HepG2 (cell line): ENCODE data around the gene RAD51. TPM values are rescaled to one million over a fixed set of nuclear protein-coding genes. Genes with fewer than 3 reads are reported as not detected.
A peak's percentile ranks its signal among the peaks of the same experiment; 100 is the strongest.

Experiments used
- GABPA ChIP-seq, 2 experiments: IDR thresholded peaks; 2 replicates each; pipeline ENCODE4 v1.6.1; 2011 to 2016; ENCODE audit warnings: low read depth in 2 of 2, low read length in 1 of 2, missing biosample characterization in 1 of 2, missing genetic modification characterization in 1 of 2
- MED1 ChIP-seq: sonication (generic); formaldehyde crosslinking; IDR thresholded peaks from 2 replicates; pipeline ENCODE4 v1.4.0; 2020; ENCODE audit warnings: missing genetic modification reagents
- NR3C1 ChIP-seq: sonication (generic); formaldehyde crosslinking; IDR thresholded peaks from 2 replicates; pipeline ENCODE4 v1.4.0; 2020; ENCODE audit warnings: missing genetic modification reagents
- RFX1 ChIP-seq: fragments of 450-650 bp; IDR thresholded peaks from 2 replicates; pipeline ENCODE4 v1.6.1; 2017
- SRSF9 ChIP-seq: fragments of 200-400 bp; formaldehyde crosslinking; IDR thresholded peaks from 2 replicates; pipeline ENCODE4 v1.6.1; 2018; ENCODE audit warnings: borderline replicate concordance, mild to moderate bottlenecking, low read depth, low read length; ENCODE audit not compliant: insufficient read depth, poor library complexity, severe bottlenecking
- ZC3H13 ChIP-seq: sonication (generic); formaldehyde crosslinking; IDR thresholded peaks from 2 replicates; pipeline ENCODE4 v1.8.1; 2023; ENCODE audit warnings: mild to moderate bottlenecking, missing genetic modification reagents, moderate library complexity
- ZNF619 ChIP-seq: sonication (generic); formaldehyde crosslinking; IDR thresholded peaks from 2 replicates; pipeline ENCODE4 v1.4.0; 2020; ENCODE audit warnings: mild to moderate bottlenecking, missing genetic modification reagents
- polyA plus RNA-seq, 8 experiments: library from polyadenylated mRNA; depleted of rRNA in 3 of 8; stranded (reverse) in 7 of 8; unstranded in 1 of 8; fragments of >200 nt; fragmentation: Illumina TruSeq in 4 of 8; extraction: Trizol in 4 of 8; gene quantifications; 2 replicates each; pipeline versions ENCODE4 v1.2.1 to v1.2.3, GENCODE V29; 2011 to 2016; ENCODE audit warnings: low read depth in 4 of 8, missing spikeins in 1 of 8, mixed read lengths in 1 of 8; ENCODE audit not compliant: insufficient read depth in 1 of 8
- total RNA-seq, 5 experiments: library from RNA; depleted of rRNA; stranded (reverse); fragments of >200 nt; fragmentation: Illumina TruSeq; extraction: Trizol; gene quantifications; 2 replicates each; pipeline ENCODE4 v1.2.3, GENCODE V29; 2016; ENCODE audit warnings: low read depth in 1 of 5
- TF ChIP-seq, protein P1 (sequence below): IDR thresholded peaks from 2 replicates; pipeline ENCODE4 v1.6.1; 2016; ENCODE audit warnings: low read depth, control low read depth
- TF ChIP-seq, protein P2 (sequence below): sonication (generic); formaldehyde crosslinking; conservative IDR thresholded peaks from 2 replicates; pipeline ENCODE4 v1.8.0; 2022; ENCODE audit warnings: mild to moderate bottlenecking, moderate library complexity, missing genetic modification reagents
- TF ChIP-seq, protein P3 (sequence below), 2 experiments: fragments of 450-650 bp in 1 of 2; sonication (generic) in 1 of 2; formaldehyde crosslinking in 1 of 2; IDR thresholded peaks; 2 replicates each; pipeline versions ENCODE4 v1.6.1 to v1.8.0; 2016 to 2022; ENCODE audit warnings: antibody characterized with exemption in 1 of 2, mild to moderate bottlenecking in 1 of 2, missing genetic modification reagents in 1 of 2
- TF ChIP-seq, protein P4 (sequence below): sonication (generic); formaldehyde crosslinking; IDR thresholded peaks from 2 replicates; pipeline ENCODE4 v1.4.0; 2020; ENCODE audit warnings: mild to moderate bottlenecking, missing genetic modification reagents
- TF ChIP-seq, protein P5 (sequence below): sonication (generic); formaldehyde crosslinking; IDR thresholded peaks from 2 replicates; pipeline ENCODE4 v1.5.0; 2020; ENCODE audit warnings: missing genetic modification reagents

The RAD51 gene
- total and polyA plus RNA-seq, 2 of the 13 experiments (the other 11 are each of a cell fraction or from before 2014, with no cell fraction given), result 8.5 to 12.8 TPM

DNA sequence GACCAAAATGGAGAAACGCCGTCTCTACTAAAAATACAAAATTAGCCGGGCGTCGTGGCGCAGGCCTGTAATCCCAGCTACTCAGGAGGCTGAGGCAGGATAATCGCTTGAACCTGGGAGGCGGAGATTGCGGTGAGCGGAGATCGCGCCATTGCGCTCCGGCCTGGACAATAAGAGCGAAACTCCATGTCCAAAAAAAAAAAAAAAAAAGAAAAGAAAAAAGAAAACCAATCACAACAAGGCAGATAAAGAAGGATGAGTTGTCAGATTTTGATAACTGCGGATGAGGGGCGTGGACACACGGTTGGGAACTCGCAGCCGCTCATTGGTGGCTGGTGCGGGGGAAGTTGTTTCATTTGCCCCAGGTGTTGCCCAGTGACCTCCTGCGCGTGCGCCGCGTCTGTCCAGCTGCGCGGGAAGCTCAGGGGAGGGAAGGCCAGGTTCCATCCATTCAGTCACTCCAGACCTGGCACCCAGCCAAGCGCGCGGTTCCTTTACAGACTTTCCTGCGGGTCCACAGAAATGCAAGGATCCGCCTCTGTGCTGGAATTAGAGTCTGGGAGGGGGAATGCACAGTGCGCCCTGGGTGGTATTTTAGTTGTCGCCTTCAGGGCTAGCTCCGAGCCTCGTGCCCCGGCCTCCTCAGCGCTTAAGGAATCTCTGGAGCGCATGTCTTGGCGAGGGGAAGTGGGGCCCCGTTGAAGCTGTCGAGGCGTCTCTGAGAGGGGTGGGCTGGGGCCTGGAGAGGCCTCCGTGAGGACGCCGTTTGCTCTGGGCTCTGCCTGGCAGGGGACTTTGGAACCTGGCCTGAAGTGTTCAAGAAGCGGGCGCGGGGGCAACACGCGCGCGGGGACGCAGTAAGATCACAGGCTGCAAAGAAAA lies 68.2 kb downstream of the RAD51 start (continued):
- TF ChIP-seq, protein P1, sequence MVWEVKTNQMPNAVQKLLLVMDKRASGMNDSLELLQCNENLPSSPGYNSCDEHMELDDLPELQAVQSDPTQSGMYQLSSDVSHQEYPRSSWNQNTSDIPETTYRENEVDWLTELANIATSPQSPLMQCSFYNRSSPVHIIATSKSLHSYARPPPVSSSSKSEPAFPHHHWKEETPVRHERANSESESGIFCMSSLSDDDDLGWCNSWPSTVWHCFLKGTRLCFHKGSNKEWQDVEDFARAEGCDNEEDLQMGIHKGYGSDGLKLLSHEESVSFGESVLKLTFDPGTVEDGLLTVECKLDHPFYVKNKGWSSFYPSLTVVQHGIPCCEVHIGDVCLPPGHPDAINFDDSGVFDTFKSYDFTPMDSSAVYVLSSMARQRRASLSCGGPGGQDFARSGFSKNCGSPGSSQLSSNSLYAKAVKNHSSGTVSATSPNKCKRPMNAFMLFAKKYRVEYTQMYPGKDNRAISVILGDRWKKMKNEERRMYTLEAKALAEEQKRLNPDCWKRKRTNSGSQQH, result peak; percentile 76; the same call in 1 of the 2 replicates
- TF ChIP-seq NR3C1 (CRISPR knock-in tag) (no peak), RFX1 (no peak), MED1 (0 out of 2 replicates have a peak, but pooled peaks have one; percentile 11), SRSF9 (no peak), ZC3H13 (no peak), ZNF619 (0 out of 2 replicates have a peak, but pooled peaks have one; percentile 5), GABPA (IDR thresholded peaks at IDR 0.05; ENCODE audit: low read depth, low read length) (no peak), GABPA (CRISPR knock-in tag; IDR thresholded peaks at IDR 0.05; ENCODE audit: low read depth) (peak; percentile 29; the same call in 1 of the 2 replicates)
- TF ChIP-seq, protein P2, sequence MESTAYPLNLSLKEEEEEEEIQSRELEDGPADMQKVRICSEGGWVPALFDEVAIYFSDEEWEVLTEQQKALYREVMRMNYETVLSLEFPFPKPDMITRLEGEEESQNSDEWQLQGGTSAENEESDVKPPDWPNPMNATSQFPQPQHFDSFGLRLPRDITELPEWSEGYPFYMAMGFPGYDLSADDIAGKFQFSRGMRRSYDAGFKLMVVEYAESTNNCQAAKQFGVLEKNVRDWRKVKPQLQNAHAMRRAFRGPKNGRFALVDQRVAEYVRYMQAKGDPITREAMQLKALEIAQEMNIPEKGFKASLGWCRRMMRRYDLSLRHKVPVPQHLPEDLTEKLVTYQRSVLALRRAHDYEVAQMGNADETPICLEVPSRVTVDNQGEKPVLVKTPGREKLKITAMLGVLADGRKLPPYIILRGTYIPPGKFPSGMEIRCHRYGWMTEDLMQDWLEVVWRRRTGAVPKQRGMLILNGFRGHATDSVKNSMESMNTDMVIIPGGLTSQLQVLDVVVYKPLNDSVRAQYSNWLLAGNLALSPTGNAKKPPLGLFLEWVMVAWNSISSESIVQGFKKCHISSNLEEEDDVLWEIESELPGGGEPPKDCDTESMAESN (CRISPR knock-in tag), result peak; percentile 36; the same call in 1 of the 2 replicates
- TF ChIP-seq, protein P3, sequence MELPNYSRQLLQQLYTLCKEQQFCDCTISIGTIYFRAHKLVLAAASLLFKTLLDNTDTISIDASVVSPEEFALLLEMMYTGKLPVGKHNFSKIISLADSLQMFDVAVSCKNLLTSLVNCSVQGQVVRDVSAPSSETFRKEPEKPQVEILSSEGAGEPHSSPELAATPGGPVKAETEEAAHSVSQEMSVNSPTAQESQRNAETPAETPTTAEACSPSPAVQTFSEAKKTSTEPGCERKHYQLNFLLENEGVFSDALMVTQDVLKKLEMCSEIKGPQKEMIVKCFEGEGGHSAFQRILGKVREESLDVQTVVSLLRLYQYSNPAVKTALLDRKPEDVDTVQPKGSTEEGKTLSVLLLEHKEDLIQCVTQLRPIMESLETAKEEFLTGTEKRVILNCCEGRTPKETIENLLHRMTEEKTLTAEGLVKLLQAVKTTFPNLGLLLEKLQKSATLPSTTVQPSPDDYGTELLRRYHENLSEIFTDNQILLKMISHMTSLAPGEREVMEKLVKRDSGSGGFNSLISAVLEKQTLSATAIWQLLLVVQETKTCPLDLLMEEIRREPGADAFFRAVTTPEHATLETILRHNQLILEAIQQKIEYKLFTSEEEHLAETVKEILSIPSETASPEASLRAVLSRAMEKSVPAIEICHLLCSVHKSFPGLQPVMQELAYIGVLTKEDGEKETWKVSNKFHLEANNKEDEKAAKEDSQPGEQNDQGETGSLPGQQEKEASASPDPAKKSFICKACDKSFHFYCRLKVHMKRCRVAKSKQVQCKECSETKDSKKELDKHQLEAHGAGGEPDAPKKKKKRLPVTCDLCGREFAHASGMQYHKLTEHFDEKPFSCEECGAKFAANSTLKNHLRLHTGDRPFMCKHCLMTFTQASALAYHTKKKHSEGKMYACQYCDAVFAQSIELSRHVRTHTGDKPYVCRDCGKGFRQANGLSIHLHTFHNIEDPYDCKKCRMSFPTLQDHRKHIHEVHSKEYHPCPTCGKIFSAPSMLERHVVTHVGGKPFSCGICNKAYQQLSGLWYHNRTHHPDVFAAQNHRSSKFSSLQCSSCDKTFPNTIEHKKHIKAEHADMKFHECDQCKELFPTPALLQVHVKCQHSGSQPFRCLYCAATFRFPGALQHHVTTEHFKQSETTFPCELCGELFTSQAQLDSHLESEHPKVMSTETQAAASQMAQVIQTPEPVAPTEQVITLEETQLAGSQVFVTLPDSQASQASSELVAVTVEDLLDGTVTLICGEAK (IDR thresholded peaks at IDR 0.05), result no peak
- TF ChIP-seq, protein P3 (CRISPR knock-in tag; IDR thresholded peaks at IDR 0.05), result peak; percentile 73
- TF ChIP-seq, protein P4, sequence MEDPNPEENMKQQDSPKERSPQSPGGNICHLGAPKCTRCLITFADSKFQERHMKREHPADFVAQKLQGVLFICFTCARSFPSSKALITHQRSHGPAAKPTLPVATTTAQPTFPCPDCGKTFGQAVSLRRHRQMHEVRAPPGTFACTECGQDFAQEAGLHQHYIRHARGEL (CRISPR knock-in tag), result 0 out of 2 replicates have a peak, but pooled peaks have one; percentile 27
- TF ChIP-seq, protein P5, sequence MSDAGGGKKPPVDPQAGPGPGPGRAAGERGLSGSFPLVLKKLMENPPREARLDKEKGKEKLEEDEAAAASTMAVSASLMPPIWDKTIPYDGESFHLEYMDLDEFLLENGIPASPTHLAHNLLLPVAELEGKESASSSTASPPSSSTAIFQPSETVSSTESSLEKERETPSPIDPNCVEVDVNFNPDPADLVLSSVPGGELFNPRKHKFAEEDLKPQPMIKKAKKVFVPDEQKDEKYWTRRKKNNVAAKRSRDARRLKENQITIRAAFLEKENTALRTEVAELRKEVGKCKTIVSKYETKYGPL (CRISPR knock-in tag), result peak; percentile 59; the same call in 1 of the 2 replicates
